ENCODE measurements around the gene UHMK1.
"Not testable (repeated sequence)": the region's sequence is repeated elsewhere in the genome, so short reads cannot be mapped to it uniquely, and the experiment has no call there.

The UHMK1 gene, protein sequence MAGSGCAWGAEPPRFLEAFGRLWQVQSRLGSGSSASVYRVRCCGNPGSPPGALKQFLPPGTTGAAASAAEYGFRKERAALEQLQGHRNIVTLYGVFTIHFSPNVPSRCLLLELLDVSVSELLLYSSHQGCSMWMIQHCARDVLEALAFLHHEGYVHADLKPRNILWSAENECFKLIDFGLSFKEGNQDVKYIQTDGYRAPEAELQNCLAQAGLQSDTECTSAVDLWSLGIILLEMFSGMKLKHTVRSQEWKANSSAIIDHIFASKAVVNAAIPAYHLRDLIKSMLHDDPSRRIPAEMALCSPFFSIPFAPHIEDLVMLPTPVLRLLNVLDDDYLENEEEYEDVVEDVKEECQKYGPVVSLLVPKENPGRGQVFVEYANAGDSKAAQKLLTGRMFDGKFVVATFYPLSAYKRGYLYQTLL

DNA sequence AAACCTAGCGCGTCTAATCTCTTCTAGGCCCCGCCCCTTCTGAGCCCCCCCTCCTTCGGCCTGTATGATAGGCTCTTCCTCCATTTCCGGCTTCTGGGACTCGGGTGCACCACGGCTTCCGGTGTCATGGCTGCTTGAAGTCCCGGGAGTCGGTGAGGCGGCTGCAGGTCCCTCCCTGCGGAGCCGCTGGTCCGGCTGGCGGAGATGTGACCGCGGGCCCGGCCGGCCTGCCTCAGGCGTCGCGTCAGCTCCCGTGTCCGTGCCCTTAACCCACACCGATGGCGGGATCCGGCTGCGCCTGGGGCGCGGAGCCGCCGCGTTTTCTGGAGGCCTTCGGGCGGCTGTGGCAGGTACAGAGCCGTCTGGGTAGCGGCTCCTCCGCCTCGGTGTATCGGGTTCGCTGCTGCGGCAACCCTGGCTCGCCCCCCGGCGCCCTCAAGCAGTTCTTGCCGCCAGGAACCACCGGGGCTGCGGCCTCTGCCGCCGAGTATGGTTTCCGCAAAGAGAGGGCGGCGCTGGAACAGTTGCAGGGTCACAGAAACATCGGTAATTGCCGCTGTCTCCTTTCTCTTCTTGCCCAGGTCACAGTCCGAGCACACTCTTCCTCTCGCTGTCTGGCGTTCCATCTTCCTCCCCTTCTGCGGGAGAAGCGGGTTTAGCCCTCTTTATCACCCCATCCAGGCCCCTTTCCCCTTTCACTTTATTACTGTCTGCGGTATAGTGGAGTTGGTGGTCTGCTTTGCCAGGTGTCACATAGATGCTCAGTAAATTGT, at the start of gene UHMK1:
Gene UHMK1 (plus strand): TSS at position 96 of the 773 bp plus-strand sequence. CDS start 183 bp downstream, at position 279.
- peak; percentile 69 to 82 (median 81) for DNase-seq (ENCODE audit: low read depth in 3 of 3)

GRCh38 chr1:162454361-162454760, 43.3 kb upstream of the UHMK1 start:
- not testable (repeated sequence) for DNase-seq (ENCODE audit: low read depth in 3 of 3)

- DNase-seq (ENCODE audit: low read depth in 3 of 3), result no peak
Measured at GRCh38 chr1:162456323-162456722, 41.3 kb upstream of the UHMK1 start.

GRCh38 chr1:162458236-162458635, 39.4 kb upstream of the UHMK1 start:
- DNase-seq (ENCODE audit: low read depth in 3 of 3), result no peak

DNA sequence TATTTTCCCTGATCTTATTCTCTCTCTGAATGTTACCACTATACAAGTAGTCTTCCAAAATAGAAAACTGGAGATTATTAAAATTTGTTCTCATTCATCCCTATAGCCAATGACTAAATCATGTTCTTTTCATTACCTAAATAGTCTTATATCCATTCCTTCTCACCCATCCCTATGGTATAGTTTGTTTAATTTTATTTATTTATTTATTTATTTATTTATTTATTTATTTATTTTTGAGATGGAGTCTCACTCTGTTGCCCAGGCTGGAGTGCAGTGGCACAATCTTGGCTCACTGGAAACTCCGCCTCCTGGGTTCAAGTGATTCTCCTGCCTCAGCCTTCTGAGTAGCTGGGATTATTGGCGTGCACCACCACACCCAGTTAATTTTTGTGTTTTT, 35.2 kb upstream of the UHMK1 start:
- not testable (repeated sequence) for DNase-seq (ENCODE audit: low read depth in 3 of 3)

DNA sequence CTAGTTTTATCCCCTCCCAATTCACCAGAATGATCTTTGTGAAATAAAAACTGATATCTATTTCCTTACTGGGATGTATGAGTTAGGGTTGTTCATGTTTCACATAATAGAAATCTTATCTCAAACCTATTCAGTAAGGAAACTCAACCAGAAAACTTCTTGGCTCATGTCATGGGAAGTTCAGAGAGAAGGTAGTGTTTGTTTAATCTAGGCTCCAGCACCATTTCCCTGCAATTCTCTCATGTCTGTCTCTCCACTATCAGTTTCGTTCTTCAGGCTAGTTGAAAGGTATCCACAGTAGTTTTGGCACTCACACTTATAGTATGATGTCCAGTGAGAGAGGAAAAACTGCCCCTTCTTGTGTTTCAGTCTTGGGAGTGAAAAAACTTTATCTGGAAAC, 34.6 kb upstream of the UHMK1 start:
- DNase-seq (ENCODE audit: low read depth in 3 of 3), result no peak

DNA sequence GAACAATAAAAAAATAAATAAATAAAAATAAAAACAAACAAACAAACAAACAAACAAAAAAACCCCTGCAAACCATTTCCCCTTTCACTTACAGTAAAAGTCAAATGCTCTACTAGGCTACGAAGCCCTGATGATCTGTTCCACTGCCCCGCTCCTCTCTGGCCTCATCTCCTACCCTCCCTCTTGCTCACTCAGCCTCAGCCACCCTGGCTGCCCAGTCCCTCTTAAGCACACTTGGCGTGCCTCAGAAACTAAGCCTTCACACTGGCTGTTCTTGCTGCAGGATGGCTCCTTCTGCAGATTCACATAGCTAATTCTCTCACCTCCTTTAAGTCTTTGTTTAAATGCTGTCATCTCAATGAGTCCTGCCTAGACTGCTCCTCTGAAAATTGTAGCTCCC, 30.8 kb upstream of the UHMK1 start:
- no peak for DNase-seq (ENCODE audit: low read depth in 3 of 3)

- no peak for DNase-seq (ENCODE audit: low read depth in 3 of 3)
Measured at GRCh38 chr1:162470216-162470615, 27.4 kb upstream of the UHMK1 start.

- DNase-seq (ENCODE audit: low read depth in 3 of 3), result no peak
Measured at GRCh38 chr1:162471290-162471853, 26.2 kb upstream of the UHMK1 start.

DNA sequence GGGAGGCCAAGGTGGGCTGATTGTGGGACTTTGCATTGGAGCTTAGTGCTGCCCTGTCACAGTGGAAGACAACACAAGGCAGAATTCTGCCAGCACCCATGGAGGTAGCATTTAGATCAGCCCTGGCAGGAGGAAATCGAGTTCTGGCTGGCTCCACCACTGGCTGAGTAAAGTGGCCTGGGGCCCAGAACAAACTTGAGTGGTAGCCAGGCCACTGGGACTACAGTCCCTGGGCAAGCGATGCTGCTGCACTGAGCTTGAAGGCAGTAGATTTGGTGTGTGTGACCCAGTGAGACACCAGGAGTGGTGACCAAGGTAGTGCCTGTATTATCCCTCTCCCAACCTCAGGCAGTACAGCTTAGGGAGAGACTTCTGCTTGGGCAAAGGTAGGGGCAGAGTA, 22.5 kb upstream of the UHMK1 start:
- DNase-seq (ENCODE audit: low read depth in 3 of 3), result no peak

GRCh38 chr1:162475539-162476185, 22.0 kb upstream of the UHMK1 start:
- DNase-seq (ENCODE audit: low read depth in 3 of 3), result no peak

DNA sequence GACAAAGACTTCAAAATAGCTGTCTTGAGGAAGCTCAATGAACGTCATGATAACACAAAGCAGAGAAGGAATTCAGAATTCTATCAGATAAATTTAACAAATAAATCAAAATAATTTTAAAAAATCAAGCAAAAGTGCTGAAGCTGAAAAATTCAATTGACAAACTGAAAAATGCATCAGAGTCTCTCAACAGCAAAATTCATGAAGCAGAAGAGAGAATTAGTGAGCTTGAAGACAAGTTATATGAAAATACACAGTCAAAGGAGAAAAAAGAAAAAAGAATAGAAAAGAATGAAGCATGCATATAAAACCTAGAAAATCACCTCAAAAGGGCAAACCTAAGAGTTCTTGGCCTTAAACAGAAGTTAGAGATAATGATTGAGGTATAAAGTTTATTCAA, 21.0 kb upstream of the UHMK1 start:
- DNase-seq (ENCODE audit: low read depth in 3 of 3), result no peak

GRCh38 chr1:162485236-162485635, 12.4 kb upstream of the UHMK1 start:
- no peak for DNase-seq (ENCODE audit: low read depth in 3 of 3)

GRCh38 chr1:162487241-162487640, 10.4 kb upstream of the UHMK1 start:
- DNase-seq (ENCODE audit: low read depth in 3 of 3), result no peak

GRCh38 chr1:162488219-162488618, 9.4 kb upstream of the UHMK1 start:
- DNase-seq (ENCODE audit: low read depth in 3 of 3), result no peak

DNA sequence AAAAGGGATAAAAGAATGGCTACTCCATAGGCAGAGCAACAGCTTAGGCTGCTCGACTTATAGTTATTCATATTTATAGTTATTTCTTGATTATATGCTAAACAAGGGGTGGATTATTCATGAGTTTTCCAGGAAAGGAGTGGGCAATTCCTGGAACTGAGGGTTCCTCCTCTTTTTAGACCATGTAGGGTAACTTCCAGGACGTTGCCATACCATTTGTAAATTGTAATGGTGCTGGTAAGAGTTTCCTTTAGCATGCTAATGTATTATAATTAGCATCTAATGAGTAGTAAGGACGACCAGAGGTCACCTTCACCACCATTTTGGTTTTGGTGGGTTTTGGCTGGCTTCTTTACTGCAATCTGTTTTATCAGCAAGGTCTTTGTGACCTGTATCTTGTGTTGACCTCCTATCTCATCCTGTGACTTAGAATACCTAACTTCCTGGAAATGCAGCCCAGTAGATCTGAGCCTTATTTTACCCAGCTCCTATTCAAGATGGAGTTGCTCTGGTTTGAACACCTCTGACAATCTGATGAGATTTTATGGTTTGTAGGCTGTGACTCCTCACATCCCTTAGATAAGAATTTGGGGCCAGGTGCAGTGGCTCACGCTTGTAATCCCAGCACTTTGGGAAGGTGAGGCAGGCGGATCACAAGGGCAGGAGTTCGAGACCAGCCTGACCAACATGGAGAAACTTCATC, 1.9 kb upstream of the UHMK1 start:
- not testable (repeated sequence) for DNase-seq (ENCODE audit: low read depth in 3 of 3)

DNA sequence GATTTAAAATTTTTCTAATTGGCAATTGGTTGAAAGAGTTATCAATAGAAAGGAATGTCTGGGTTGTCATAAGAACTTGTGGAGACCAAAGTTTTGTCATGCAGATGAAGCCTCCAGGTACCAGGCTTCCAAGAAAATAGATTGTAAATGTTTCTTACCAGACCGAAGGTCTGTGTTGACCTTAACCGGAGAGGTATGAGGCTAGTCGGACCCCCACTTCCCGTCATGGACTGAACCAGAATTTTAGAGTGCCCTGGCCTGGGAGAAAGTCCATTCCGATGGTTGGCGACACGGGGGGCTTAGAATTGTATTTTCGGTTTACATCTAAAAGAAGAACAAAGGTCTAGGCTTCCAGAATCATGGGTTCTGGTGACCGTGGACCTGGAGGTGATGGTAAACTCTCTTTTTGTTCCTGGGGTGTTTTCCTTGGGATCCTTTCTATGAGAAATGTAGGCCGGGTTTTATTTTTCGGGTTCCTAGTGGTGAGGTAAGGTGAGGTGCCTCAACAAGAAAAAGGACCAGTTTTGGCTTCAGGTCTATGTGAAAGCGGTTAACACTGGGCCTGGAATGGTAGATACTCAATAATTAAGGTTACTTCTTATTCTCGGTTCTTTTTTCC, 405 bp upstream of the UHMK1 start:
- no peak for DNase-seq (ENCODE audit: low read depth in 3 of 3)

DNA sequence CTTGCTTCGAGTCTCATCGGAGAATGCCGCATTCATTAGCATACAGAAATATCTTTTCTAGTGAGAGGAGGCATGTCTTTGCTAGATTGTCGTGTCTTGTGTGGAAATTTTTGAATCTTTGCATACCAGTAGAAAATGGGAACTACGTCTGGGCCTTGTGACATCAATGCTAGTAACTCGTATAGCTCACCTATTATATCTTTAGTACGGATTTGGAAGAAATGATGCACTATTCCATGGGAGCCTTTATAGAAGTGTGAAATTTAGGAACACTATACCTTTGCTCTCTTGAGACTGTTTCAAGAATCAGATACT, 835 bp downstream of the UHMK1 start:
- no peak for DNase-seq (ENCODE audit: low read depth in 3 of 3)

- DNase-seq (ENCODE audit: low read depth in 3 of 3), result no peak
Measured at GRCh38 chr1:162500805-162501204, 3.2 kb downstream of the UHMK1 start.

DNA sequence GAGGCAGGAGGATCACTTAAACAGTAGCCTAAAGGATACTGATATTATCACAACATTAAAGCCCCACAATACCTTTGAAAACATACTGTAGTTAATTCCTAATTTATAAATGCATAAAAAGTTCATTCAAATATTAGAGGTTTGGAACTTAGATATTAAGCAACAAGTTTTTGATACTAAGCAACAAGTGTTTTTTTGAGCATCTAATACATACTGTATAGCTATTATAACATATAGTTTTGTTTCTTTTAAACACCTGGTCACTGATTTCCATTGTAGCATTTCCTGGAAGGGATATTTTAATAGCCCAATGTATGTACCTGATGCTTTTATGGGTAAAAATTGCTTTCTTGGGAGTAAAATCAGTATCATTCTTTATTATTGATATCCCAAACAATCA, 4.5 kb downstream of the UHMK1 start:
- DNase-seq (ENCODE audit: low read depth in 3 of 3), result no peak

GRCh38 chr1:162502928-162503327, 5.3 kb downstream of the UHMK1 start:
- no peak for DNase-seq (ENCODE audit: low read depth in 3 of 3)
